ENCODE results near the gene ATPAF1.

GRCh38 chr1:46687921-46688509 lies 19.9 kb upstream of the ATPAF1 start:
- TF ChIP-seq EZH2 (IDR thresholded peaks at IDR 0.05; ENCODE audit: insufficient read depth, poor library complexity, severe bottlenecking), result no peak
- no peak for TF ChIP-seq EZH2phosphoT487 (IDR thresholded peaks at IDR 0.05; ENCODE audit: insufficient read depth, low read depth)

Measured in GM23248 (cell line).